ENCODE measurements around the gene RETN.

- no peak for TF ChIP-seq EZH2 (IDR thresholded peaks at IDR 0.05; ENCODE audit: borderline replicate concordance, low read depth, low read length, severe bottlenecking)
- no peak for TF ChIP-seq MAX (IDR thresholded peaks at IDR 0.05; ENCODE audit: insufficient read depth, insufficient read length)
- no peak for TF ChIP-seq CTCF (IDR thresholded peaks at IDR 0.05; ENCODE audit: extremely low read depth in 1 of 2, insufficient read depth in 1 of 2, low read depth in 1 of 2, low read length in 2 of 2)
- TF ChIP-seq POLR2A (IDR thresholded peaks at IDR 0.05; ENCODE audit: low read depth, low read length), result no peak
- TF ChIP-seq POLR2AphosphoS5 (IDR thresholded peaks at IDR 0.05; ENCODE audit: insufficient read depth, low read depth, low read length), result no peak
- no peak for TF ChIP-seq MYC (IDR thresholded peaks at IDR 0.05; ENCODE audit: low read depth, low read length)
- no peak for TF ChIP-seq GATA2 (IDR thresholded peaks at IDR 0.05; ENCODE audit: insufficient read depth, insufficient read length, low read depth, low read length)
These were observed 13.5 kb downstream of the RETN start for GRCh38 chr19:7682175-7682855.

Measured in endothelial cell of umbilical vein (primary cell).